HPDE6-E6E7 (cell line): ENCODE results near the gene TMCC1.
"Not testable (repeated sequence)": the region's sequence is repeated elsewhere in the genome, so short reads cannot be mapped to it uniquely, and the experiment has no call there.

Source experiments
- DNase-seq: peaks from one replicate; pipeline ENCODE4 v3.0.0; 2011; ENCODE audit warnings: missing footprints; ENCODE audit errors: extremely low spot score

TMCC1 gene

GRCh38 chr3:129727707-129728106 lies 165.8 kb downstream of the TMCC1 start:
- no peak for DNase-seq

GRCh38 chr3:129723558-129724324 lies 169.8 kb downstream of the TMCC1 start:
- peak; percentile 13 for DNase-seq

GRCh38 chr3:129722527-129722926 lies 171.0 kb downstream of the TMCC1 start:
- DNase-seq: no peak

DNA sequence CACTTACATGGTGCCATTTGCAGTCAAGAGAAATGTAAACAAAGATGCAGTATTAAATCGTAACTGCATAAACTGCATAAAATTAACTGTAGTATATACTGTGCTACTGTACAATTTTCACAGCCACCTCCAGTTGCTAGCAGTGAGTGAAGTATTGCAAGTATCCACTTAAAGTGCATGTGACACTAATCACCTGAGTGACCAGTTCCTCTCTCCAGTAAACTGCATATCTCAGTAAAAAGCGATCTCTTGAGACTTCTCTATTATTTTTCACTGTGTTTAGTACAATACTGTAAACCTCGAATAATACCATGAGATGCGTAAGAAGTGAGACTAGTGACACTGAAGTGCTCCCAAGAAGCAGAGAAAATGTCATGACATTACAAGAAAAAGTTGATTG lies 175.3 kb downstream of the TMCC1 start:
- DNase-seq: no peak

- no peak for DNase-seq
Measured at GRCh38 chr3:129715854-129716253, 177.7 kb downstream of the TMCC1 start.

- DNase-seq: no peak
Measured at GRCh38 chr3:129708328-129708861, 185.1 kb downstream of the TMCC1 start.

GRCh38 chr3:129705274-129705673 lies 188.2 kb downstream of the TMCC1 start:
- DNase-seq: no peak

DNA sequence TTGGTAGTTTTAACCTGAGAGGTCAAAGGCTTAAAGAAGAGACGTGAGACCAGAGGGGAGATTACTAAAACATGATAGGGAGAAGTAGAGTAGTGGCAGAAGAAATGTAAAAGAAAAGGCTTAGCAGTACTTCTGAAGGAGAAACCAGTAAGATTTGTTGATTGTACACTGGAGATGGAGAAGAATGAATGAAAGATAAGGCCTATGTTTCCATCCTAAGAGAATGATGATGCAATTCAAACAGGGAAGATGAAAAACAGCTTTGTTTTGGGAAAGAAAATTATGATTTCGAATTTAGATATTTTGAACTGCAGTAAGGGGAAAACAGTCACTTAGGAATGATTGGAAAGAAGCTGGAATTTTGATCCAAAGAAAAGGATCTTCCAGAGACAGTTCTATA lies 189.6 kb downstream of the TMCC1 start:
- no peak for DNase-seq

- DNase-seq: no peak
Measured at GRCh38 chr3:129702934-129703712, 190.4 kb downstream of the TMCC1 start.

- DNase-seq: no peak
Measured at GRCh38 chr3:129701161-129701560, 192.3 kb downstream of the TMCC1 start.

- no peak for DNase-seq
Measured at GRCh38 chr3:129699612-129700011, 193.9 kb downstream of the TMCC1 start.

DNA sequence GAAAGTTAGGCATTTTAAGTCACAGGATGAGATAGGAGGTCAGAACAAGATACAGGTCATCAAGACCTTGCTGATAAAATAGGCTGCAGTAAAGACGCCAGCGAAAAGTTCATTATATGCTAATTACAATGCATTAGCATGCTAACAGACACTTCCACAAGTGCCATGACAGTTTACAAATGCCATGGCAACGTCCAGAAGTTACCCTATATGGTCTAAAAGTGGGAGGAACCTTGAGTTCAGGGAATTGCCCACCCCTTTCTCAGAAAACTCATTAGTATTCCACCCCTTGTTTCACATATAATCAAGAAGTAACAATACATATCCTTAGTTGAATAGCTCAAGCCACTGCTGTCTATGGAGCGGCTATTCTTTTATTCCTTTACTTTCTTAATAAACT lies 194.3 kb downstream of the TMCC1 start:
- no peak for DNase-seq

- no peak for DNase-seq
Measured at GRCh38 chr3:129697229-129697969, 196.1 kb downstream of the TMCC1 start.

GRCh38 chr3:129696430-129696829 lies 197.1 kb downstream of the TMCC1 start:
- DNase-seq: not testable (repeated sequence)

DNA sequence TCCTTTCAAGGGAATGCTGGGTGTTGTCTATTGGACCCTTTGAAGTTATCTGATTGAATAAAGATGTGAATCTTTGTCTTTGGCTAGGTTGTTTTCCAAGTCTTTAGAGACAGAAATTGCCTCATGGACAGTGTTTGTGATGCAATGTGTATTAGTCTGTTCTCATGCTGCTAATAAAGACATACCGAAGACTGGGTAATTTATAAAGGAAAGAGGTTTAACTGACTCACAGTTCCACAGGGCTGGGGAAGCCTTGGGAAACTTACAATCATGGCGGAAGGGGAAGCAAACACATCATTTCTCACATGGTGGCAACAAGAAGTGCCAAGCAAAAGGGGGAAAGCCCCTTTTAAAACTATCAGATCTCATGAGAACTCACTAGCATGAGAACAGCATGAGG lies 198.3 kb downstream of the TMCC1 start:
- DNase-seq: no peak

GRCh38 chr3:129694228-129694627 lies 199.3 kb downstream of the TMCC1 start:
- peak; percentile 96 for DNase-seq

DNA sequence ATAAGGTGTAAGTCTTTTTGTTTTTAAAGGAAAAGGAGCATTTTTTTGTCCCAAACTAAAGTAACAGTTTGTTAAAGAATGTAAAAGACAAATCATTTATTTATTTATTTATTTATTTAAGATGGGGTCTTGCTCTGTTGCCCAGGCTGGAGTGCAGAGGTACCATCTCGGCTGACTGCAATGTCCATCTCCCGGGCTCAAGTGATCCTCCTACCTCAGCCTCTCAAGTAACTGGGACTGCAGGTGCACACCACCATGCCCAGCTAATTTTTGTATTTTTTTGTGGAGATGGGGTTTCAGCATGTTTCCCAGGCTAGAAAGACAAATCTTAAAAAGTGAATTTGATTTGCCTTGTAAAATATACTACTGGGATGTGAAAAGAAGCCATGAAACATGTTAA lies 200.8 kb downstream of the TMCC1 start:
- no peak for DNase-seq

- DNase-seq: no peak
Measured at GRCh38 chr3:129690963-129691362, 202.5 kb downstream of the TMCC1 start.

DNA sequence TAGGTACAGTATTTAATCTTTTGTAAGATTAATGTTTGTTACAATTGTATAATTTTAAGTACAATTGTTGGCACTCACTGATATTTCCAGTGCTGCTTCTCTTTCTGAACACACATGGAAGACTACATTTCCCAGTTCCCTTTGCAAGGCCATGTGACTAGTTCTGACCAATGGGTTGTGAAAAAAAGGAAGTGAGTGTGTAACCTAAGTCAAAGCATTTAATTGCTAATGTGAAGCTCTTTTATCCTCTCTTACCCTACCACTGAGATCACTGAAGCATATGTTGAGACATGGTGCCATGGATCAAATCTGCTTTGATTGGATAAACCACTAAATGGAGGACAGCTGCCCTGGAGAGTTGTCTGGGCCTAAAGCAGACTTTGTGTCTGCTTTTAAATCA lies 203.1 kb downstream of the TMCC1 start:
- DNase-seq: no peak

DNA sequence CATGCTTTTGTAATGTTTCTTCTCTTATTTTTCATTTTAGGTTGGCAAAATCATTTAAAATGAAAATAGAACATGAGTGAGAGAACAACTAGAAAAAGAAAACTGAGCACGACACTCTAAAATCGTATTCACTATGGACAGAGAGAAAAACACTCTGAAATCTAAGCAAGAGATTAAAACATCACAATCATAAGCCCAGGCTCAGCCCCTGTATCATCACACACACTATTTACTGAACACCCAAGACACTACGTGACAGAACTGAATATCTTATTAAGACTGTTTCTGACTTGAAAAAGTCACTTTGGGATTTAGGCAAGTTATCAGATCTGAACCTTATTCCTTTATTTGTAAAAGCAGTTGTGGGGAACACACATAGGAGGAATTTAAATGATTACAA lies 204.5 kb downstream of the TMCC1 start:
- no peak for DNase-seq

GRCh38 chr3:129688271-129688895 lies 205.1 kb downstream of the TMCC1 start:
- no peak for DNase-seq
